Stimulated activated CD8-positive, alpha-beta memory T cell treated with anti-CD3 and anti-CD28 coated beads, Interleukin-7, amount 100 ng/mL, for 48 hours (primary cell): Measurements from ENCODE around the gene HOXA4.

Experiments used
- DNase-seq, 2 donors: peaks; one replicate each; pipeline ENCODE4 v3.0.0-alpha.2; 2020; ENCODE audit warnings: low read depth in 1 of 2; ENCODE audit errors: extremely low read depth in 1 of 2

The HOXA4 gene

DNA sequence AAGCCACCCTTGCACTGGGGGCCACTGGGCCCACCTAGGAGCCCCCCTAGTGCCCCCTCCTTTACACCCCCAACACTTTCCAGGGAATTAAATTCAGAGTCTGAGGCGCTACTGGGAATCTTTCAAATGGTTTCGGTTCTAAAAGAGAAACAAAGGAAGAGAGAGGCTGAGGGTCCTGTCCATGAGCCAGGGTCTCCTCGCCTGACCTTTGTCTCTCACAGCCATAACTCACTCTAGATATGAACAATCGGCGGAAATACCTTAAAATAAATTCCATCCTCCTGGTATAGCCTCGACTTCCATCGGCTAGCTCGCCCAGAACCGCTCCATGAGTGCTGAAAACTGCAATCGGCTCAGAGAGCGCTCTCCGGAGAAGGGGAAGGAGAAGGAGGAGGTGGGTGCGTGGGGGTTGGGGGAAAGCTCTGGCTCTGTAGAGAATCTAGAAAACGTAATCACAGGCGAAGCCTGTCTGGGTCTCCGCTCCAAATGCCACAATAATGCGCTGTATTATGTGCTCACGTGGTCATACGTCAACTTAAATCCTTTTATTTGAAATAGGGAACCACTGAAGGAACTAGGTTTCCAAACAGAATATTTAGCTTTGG lies 12.6 kb downstream of the HOXA4 start:
- no peak for DNase-seq

DNA sequence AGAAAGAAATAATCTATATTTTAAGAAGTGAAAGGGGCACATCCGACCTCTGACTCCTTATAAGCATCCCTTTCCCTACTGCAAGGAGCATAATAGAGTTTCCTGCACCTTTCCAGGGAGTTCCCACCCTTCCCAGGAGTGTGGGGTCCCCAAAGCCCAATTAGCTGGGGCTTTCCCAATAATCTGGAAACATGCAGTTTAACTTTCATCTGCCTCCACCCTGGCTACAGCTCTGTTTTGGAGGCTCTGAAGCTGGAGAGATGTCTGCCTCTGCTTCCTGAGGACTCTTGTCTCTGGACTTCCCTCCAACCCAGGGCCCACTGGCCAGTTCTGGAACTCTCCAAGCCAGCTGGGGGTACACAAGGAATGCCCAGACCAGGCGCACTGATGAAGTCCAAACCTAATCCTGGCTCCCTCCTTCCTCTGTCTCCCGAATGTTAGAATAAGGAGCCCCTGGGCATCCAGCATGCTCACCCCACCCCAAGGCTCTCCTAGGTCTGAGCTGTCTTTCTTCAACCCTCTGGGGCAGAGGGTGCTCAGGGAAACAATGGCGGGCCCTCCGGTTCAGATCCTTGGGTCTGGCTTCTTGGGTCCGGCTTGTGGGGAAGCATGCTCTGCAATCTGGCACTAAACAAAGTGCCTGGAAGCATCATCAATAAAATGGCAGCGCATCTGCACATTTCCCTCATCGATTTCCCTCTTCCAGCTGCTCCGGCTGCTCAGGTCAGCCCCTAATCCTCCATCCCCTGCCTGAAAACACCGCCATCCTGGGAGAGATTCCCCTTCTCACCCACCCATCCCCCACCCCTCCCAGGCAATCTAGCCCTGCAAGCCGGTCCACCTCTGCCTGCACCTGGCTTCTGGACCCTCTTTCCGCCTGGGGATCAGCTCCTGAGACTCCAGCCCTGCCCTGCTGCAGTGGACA lies 13.3 kb downstream of the HOXA4 start:
- no peak for DNase-seq

DNA sequence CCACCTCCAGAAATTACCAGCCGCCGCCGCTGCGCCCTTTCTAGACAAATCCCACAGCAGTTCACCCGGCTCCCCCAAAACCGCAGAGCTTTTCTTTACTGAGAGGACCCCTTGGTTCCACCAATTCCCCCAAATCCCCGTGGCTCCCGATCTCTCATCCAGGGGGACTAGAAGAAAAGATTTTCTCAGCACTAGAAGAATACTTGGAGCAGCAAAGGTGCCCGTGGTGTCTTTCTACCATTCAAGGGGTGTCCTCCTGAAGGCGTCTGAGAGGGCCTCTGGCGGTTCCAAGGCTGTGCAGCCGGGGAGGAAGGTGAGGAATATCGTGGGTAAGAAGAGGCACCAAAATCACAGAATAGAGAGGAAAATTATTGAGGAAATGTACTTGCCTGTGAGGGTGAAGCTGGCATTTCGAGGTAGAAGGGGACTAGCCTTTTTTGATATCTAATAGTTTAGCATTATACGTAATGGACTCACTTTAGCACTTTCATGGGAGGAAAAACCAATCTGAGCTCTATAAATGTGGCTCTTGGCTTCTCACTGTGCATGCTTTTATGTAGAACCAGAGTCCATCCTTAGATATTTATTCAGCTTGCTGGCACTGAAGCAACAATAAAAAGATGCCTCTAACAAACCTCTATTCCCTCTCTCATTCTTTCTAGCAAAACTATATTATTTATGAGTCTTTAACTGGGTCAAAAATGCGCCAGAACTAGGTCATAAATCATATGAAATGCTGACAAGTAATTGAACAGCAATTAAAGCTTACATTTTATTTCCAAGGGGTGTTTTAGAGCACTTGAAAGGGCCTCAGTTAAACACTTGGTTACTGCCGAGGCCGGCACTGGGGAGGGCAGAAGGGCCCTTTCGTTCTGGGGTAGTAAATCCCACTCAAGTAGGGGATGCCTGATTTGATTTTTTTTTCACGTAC lies 14.3 kb downstream of the HOXA4 start:
- no peak for DNase-seq

- no peak for DNase-seq
Observed at GRCh38 chr7:27115221-27116026, 15.1 kb downstream of the HOXA4 start.

DNA sequence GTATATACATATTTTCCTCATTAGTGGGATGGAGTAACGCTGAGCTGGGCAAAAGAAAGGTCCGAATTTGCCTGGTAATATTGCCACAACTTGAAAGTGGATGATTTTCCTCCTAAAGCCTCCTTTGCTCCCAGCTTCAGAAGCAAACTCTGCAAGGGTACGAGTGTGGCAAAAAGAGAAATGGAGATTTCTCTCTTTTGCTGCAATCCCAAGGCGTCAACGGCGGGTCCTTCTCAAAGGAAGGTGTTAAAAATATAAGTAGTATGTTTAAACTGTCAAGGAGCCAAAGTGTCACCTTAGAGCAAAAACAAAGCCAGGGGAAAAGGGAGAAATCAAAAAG lies 15.7 kb downstream of the HOXA4 start:
- no peak for DNase-seq

DNA sequence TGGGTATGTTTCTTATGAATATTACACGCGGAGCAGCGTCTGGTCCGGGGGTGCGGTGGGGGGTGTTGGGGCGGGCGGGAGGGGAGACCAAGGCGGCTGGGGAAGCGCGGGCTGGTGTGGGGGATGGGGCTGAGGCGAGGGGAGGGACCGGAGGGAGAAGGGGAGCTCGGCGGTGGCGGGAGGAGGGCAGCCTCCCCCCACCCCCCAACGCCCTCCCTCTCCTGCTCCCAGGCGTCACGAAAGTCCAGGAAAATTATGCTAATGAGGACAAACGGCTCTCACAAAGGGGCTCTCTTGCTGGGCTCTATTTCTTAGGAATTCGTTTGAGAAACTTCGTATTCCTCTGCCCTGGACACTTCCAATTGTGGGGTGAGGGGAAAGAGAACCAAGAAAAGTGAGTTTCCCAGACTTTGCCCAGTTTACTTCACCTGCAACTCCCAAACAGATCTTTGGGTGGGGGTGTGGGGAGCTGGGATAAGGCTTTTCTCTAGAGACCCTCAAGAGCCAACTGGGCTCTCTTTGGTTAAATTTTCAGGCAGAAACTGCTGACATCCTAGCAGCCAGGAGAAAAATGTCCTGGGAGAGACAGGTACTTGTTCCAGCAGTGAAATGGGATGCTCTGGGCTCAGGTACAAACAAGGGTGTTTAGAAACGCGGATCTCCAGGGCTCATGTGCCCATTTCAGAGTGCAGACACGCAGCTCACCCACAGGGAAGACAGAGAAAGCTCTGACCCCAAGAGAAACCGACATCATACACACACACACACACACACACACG lies 16.4 kb downstream of the HOXA4 start:
- no peak for DNase-seq

- DNase-seq: no peak
Observed at GRCh38 chr7:27112955-27113949, 17.3 kb downstream of the HOXA4 start.

- DNase-seq: no peak
Observed at GRCh38 chr7:27112361-27112760, 18.2 kb downstream of the HOXA4 start.

DNA sequence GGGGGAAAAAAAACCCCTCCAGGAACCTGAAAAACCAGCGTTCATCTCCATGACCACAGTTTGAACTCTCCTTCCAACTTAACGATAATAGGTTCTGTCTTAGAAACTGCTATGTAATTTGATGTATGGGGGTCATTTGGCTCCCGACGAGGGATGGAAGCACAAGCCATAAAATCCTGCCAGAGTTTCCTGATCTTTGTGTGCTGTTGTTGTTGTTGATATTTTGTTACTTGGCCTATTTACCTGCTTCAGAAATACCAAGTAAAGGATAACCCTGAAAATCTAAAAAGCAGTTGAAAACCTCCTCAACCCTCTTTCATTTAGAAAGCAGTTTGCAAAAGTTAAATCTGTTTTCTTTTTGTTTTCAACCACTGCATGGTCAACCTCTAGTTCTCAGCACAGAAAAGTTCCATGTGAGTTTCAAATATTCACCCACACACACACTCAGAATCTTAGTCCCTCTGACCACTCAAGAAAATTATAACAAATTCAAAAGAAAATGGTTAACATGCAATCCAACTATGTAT lies 18.7 kb downstream of the HOXA4 start:
- no peak for DNase-seq

DNA sequence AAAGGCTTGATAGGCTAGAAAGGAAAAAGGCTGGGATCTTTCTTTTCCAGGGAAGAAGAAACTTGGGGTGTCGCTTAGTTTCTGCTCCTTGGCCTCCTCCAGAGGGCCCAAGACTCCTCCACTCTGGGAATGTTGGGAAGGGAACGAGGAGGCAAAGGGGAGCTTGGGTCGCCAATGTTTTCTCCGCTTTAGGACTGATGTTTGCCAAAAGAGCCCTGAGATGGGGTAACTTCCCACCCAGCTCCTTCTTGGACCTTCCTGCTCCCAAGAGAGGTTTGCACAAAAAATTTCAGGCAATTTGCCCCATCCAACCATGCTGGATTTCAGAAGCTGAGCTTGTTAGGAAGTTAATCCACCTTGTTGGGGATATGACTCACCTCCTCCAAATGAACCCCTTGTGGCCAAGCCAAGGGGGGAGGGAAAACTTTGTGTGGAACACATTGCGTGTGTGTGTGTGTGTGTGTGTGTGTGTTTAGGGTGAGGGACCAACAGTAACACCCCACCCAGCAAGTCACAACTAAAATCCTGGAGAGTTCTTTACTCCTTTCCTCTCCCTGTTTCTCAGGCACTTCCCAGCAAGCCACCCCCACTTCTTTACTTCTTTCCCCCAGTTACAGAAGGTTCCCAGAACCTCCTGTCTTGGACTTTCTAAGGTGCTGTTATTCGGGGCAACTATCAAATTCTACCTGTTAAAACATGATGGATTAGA lies 19.4 kb downstream of the HOXA4 start:
- DNase-seq: no peak

DNA sequence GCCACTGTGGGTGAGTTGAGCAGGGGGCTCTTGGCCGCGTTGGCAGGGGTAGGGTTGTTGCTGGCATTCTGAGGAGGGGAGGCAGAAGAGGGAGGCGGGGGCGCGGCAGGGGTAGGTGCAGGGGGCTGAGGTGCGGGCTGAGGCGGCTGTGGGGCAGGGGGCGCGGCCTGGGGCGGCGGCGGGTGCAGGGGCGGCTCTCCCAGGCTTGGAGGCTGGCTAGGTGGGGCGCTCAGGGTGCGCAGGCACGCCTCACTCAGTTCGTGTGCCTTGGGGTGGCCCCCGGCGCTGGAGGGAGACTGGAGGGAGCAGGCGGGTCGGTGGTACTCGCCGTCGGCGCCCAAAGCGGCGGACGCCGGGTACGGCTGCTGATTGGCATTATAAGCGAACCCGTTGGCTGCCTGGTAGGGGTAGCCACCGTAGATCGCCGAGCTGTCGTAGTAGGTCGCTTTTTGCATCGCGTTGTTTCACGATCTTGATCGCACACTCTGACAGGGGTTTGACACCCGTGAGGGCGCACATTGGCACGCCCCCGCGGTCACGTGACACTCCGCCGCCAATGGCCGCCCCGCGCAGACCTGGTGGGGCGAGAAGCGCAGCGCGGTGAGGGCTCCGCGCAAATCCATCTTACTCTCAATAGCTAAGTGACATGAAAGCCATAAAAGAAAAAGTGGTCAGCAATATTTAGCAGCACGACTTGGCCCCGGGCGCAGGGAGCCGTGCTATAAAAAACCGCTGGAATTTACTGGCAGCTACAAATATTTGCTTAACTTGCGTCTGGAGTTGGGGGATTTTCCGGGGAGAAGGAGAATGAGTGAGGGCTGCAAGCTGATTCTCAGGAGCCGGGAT lies 20.1 kb downstream of the HOXA4 start:
- no peak for DNase-seq

DNA sequence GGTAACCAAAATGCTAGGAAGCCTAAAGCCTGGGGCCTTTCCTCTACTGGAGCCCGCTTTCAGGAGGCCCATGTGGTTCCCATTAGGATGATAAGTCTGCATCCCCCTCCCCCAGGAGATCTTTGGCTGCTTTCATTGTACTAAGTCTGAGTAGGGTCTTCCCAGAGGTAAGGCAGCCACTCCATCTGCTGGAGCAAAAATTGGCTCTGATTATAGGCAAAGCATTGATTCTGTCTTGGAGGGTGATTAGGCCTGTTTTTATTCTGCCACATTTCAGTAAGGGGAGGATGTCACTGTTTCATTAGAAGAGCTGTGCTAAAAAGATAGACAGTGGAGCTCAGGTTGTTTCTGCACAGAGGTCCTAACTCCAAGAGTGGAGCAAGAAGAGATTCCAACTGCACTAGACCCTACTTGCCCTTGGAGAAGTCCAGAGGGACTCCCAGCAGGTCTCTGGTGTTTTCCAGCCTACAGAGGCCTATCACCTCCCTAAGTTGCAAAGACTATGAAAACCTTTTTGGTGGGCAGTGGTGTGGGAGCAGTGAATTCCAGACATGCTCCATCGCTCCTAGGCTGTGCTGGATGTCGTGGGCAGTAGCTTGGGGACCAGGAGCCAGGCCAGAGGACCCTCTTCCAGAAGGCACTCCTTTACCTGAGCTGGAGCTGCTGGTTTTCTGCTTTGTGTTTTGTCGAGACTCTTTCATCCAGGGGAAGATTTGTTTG lies 20.9 kb downstream of the HOXA4 start:
- DNase-seq: no peak

DNA sequence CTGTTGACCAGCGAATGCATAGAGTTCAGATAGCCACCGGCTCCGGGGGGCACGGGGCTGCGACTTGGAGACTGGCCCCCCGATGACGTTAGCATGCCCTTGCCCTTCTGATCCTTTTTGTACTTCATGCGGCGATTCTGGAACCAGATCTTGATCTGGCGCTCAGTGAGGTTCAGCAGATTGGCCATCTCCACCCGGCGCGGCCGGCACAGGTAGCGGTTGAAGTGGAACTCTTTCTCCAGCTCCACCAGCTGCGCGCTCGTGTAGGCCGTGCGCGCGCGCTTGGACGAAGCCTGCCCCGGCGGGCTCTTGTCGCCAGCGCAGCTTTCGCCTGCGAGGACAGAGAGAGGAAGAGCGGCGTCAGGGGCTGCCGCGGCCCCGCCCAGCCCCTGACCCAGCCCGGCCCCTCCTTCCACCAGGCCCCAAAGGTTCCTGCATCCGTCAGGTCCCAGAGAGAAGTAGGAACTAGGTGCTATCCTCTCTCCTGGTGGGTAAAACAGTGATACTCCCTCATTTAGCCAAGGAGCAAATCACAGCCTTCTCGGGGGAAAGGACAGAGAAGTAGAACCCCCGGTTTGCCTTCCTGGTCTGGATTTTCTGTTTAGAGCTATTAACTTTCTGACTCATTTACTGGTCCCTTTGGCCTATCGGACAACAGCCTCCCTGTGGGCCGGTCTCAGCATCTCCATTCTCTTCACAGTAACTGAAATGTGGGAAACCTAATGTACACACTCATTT lies 22.0 kb downstream of the HOXA4 start:
- no peak for DNase-seq

DNA sequence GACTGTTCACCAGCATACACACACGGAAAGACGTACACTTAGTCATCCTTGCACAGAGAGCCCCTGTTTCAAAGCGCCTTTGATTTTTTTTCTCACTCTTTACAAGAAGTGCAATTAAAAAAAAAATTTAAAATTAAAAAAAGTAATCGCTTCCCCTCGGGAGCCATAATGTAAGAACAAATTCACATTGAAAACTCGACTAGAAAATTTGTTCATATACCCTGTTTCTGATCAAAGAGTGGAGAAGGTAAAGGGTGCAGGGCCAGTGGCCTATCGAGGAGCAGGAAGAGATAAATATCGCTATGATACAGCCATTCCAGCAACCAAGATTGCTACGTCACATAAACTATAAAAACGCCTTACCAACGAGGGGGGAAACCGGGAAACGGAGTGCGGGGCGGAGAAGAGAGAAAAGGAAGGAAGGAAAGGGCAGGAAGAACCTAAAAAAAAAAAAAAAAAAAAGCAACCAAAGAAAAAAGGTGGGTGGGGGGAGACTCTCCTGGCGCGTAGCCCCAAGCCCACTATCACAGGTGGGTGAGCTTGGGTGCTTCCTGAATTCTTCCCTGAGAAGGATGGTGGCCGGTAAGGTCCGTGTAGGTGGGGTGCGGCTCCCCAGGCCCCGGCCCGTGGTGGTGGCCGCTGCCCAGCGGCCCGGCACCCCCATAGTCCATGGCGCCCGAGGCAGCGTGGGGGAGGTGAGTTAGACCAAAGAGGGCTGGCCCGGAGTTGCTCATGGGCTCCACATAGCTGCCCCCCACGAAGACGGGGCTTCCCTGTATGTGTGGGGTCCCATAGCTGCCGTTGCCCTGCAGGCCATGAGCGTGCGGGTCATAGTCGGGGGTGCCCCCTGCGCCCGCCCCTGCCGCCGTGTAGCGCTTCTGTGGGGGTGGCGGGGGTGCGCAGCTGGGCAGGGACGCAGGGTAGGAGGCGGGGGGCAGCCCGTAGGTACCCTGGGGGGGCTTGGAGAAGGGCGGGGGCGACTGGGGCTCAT lies 22.9 kb downstream of the HOXA4 start:
- DNase-seq: no peak

GRCh38 chr7:27106901-27107240 lies 23.7 kb downstream of the HOXA4 start:
- no peak for DNase-seq
